Fibroblast of the aortic adventitia (primary cell): ENCODE measurements around the gene NFYA. TPM values are rescaled to one million over a fixed set of nuclear protein-coding genes. Genes with fewer than 3 reads are reported as not detected.
"Not testable (repeated sequence)": the region's sequence is repeated elsewhere in the genome, so short reads cannot be mapped to it uniquely, and the experiment has no call there.

Experiments used
- DNase-seq: peaks from one replicate; pipeline ENCODE4 v3.0.0-alpha.2; 2010; ENCODE audit warnings: low read depth
- H3K4me3 ChIP-seq: 2 replicates; pipeline ENCODE4 v1.5.1; 2011; ENCODE audit warnings: low read depth, mild to moderate bottlenecking, control low read depth, low read length, moderate library complexity
- CTCF ChIP-seq: IDR thresholded peaks from 2 replicates; pipeline ENCODE4 v1.5.1; 2011; ENCODE audit warnings: mild to moderate bottlenecking, low read length, control low read depth, inconsistent platforms; ENCODE audit not compliant: insufficient read depth
- total RNA-seq: library from RNA; depleted of rRNA; stranded (reverse); fragments of >200 nt; gene quantifications from 2 replicates; pipeline ENCODE4 v1.2.3, GENCODE V29; 2012; ENCODE audit warnings: low replicate concordance

The NFYA gene
- total RNA-seq, 1 donor, result 14.2 TPM

GRCh38 chr6:41098366-41098765 lies 25.6 kb downstream of the NFYA start:
- DNase-seq, result peak; percentile 23
- no peak overlapping the region for H3K4me3 ChIP-seq
- TF ChIP-seq CTCF, result no peak

GRCh38 chr6:41100871-41101287 lies 28.1 kb downstream of the NFYA start:
- TF ChIP-seq CTCF, result no peak
- no peak for DNase-seq
- H3K4me3 ChIP-seq, result no peak overlapping the region

- no peak for DNase-seq
- TF ChIP-seq CTCF, result no peak
- H3K4me3 ChIP-seq, result no peak overlapping the region
These were observed 31.1 kb downstream of the NFYA start for GRCh38 chr6:41103847-41104246.

GRCh38 chr6:41111017-41111416 lies 38.2 kb downstream of the NFYA start:
- DNase-seq, result no peak
- H3K4me3 ChIP-seq, result no peak overlapping the region
- TF ChIP-seq CTCF, result no peak

- not testable (repeated sequence) for DNase-seq
These were observed 42.3 kb downstream of the NFYA start for GRCh38 chr6:41115027-41115426.

GRCh38 chr6:41119508-41119907 lies 46.7 kb downstream of the NFYA start:
- DNase-seq, result no peak
- H3K4me3 ChIP-seq, result no peak overlapping the region
- TF ChIP-seq CTCF, result no peak

More at GRCh38 chr6:41115027-41115426, 42.3 kb downstream of the NFYA start:
- not testable (repeated sequence) for H3K4me3 ChIP-seq

GRCh38 chr6:41120058-41120457 lies 47.3 kb downstream of the NFYA start:
- DNase-seq, result no peak
- no peak overlapping the region for H3K4me3 ChIP-seq
- TF ChIP-seq CTCF, result no peak
